GM12865 (cell line): ENCODE results near the gene STAMBPL1.

Source experiments
- DNase-seq: peaks from one replicate; pipeline ENCODE4 v3.0.0; 2010; ENCODE audit warnings: low read depth
- H3K4me3 ChIP-seq: 2 replicates; pipeline ENCODE4 v1.5.1; 2011; ENCODE audit warnings: mild to moderate bottlenecking, low read depth, low read length, control low read depth
- TF ChIP-seq, protein P1 (sequence below): IDR thresholded peaks from 2 replicates; pipeline ENCODE4 v1.5.1; 2011; ENCODE audit warnings: low read length, control low read depth, low read depth, inconsistent platforms; ENCODE audit not compliant: insufficient read depth; ENCODE audit errors: missing control alignments

Gene STAMBPL1

DNA sequence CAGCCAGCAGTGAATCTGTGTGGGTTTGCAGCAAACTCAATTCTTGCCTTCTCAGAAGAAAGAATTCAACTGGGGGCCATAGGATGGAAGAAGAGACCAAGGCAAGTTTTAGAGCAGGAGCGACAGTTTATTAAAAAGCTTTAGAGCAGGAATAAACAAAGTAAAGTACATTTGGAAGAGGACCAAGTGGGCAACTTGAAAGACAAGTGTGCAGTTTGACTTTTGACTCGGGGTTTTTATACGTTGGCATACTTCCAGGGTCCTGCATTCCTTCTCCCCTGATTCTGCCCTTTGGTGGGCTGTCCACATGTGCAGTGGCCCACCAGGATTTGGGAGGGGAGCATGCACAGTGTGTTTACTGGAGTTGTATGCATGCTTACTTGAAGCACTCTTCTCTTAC lies 25.4 kb upstream of the STAMBPL1 start:
- H3K4me3 ChIP-seq: no peak overlapping the region
- TF ChIP-seq, protein P1, sequence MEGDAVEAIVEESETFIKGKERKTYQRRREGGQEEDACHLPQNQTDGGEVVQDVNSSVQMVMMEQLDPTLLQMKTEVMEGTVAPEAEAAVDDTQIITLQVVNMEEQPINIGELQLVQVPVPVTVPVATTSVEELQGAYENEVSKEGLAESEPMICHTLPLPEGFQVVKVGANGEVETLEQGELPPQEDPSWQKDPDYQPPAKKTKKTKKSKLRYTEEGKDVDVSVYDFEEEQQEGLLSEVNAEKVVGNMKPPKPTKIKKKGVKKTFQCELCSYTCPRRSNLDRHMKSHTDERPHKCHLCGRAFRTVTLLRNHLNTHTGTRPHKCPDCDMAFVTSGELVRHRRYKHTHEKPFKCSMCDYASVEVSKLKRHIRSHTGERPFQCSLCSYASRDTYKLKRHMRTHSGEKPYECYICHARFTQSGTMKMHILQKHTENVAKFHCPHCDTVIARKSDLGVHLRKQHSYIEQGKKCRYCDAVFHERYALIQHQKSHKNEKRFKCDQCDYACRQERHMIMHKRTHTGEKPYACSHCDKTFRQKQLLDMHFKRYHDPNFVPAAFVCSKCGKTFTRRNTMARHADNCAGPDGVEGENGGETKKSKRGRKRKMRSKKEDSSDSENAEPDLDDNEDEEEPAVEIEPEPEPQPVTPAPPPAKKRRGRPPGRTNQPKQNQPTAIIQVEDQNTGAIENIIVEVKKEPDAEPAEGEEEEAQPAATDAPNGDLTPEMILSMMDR: no peak
- no peak for DNase-seq

DNA sequence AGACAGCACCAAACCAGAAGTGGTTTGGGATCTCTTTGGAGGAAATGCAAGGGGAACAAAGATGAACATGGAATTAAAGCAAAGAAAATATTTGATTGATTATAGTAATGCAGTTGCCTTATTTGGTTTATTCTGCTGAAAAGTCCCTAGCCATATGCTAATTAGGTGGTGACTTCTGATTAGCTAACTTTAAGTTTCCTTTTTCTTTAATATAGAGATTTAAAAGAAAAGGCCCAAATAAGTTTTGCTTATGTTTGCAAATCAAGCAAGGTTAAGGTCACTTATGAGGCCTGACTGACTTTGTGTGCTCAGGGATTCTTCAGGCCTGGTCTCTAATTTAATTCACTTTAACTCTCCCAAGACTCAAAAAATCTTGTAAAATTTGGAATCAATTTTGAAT lies 22.2 kb upstream of the STAMBPL1 start:
- H3K4me3 ChIP-seq: no peak overlapping the region
- TF ChIP-seq, protein P1: no peak
- DNase-seq: no peak

DNA sequence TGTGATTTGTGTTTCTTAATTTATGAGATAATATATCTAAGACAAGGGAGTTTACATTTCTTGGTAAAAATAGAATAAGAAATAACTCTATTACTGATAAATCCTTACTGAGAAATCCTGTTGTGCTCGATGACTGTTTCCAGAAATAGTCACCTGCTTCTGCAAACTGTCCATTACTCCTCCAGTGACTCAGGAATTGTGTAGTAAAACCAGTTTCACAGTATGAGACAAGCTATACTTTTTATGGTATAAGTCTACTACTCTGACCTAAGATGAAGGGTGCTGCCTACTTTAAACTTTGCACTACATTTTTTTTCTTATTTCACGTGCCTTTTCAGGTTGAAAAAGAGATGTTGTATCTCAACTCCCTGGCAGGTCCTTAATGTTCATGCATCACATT lies 21.6 kb upstream of the STAMBPL1 start:
- DNase-seq: no peak
- no peak overlapping the region for H3K4me3 ChIP-seq
- TF ChIP-seq, protein P1: no peak

DNA sequence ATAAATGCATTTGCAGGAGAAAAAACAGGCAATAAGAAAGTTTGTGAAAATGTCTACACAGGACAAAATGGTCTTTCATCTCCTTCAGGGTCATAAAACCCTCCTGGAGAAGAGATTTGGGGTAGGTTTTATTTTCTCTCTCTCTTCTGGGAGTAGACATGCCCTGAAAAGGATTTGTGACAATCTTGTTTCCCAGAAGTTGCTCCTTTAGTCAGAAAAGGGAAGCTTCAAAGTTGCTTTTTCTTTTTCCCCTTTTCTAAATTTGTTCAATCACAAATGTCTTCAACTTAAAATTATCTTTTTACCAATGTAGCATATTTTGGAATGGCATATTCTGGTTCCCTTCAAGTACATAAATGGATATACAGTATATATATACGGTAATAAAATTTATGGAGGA lies 19.0 kb upstream of the STAMBPL1 start:
- TF ChIP-seq, protein P1: no peak

DNA sequence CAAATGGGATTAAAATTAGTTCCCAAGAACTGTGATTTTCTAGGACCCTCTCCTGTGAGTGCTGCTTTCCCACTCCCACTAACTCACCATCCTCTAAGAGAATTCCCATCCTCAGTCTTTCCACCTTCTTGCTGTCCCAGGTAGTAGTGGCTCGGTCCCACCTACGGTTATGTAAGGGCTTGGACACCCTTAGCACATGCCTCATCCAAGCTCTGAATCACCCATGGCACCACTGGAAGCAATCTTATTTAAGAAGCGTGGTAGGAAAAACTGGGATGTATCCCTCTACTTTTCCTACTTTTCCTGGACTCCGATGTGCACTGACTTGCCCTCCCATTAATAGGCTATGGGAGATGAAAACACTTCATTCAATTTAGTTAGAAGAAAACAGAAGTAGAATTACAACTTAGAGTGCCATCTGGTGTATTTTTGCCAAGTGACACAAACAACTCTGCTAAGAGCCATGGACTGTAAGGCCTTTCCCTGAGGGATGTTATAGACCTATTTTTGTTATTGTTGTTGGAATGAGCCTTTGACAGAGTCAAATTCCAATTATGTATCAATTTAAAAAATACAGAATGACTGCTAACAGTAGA lies 14.7 kb upstream of the STAMBPL1 start:
- peak; percentile 31 for DNase-seq
- TF ChIP-seq, protein P1: no peak
- H3K4me3 ChIP-seq: no peak overlapping the region

More for the DNA sequence above, 19.0 kb upstream of the STAMBPL1 start:
- H3K4me3 ChIP-seq: no peak overlapping the region
- DNase-seq: no peak

DNA sequence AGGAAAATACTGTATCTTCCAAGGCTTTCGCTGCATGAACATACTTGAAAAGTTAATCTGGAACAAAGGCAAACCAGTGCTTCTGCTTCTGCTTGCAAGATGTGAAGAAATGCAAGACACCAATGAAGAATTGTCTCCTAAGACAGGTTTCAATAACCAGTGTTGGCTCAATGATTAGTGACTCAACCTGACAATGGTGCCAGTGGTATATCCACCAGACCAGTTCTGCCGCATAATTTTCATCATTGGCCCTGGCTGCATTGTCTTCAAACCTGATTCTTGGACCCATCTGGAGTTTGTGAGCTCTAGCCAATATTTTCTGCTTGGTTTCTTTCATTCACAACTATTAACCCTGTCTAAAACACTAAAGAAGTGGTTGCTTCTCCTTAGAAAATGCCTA lies 13.6 kb upstream of the STAMBPL1 start:
- TF ChIP-seq, protein P1: no peak
- H3K4me3 ChIP-seq: no peak overlapping the region
- DNase-seq: no peak

DNA sequence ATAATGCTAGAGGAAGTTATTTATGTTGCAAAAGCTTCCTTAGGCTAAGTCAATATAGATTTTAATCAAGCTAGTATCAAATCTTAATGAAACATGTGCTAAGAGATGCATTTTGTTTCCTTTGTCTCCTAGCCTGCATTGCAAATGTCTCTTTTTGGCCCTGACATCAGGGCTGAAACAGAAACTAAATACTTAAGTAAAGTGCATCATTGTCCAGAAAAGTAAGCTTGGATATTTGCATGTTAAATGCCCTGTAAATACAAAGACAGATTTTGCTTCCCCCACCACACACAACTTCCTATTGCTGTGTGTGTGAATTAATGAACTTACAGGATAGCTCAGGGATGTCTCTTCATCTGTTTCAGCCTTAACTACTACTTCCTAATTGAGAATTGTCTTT lies 10.0 kb upstream of the STAMBPL1 start:
- DNase-seq: peak; percentile 34
- H3K4me3 ChIP-seq: no peak overlapping the region
- TF ChIP-seq, protein P1: no peak
